Measurements from ENCODE around the gene KCNE4.

GRCh38 chr2:223055836-223056235 is 3.8 kb downstream of the KCNE4 start:
- TF ChIP-seq EP300 (IDR thresholded peaks at IDR 0.05) (no peak), POLR2A (IDR thresholded peaks at IDR 0.05) (no peak)
- TF ChIP-seq, protein P1, sequence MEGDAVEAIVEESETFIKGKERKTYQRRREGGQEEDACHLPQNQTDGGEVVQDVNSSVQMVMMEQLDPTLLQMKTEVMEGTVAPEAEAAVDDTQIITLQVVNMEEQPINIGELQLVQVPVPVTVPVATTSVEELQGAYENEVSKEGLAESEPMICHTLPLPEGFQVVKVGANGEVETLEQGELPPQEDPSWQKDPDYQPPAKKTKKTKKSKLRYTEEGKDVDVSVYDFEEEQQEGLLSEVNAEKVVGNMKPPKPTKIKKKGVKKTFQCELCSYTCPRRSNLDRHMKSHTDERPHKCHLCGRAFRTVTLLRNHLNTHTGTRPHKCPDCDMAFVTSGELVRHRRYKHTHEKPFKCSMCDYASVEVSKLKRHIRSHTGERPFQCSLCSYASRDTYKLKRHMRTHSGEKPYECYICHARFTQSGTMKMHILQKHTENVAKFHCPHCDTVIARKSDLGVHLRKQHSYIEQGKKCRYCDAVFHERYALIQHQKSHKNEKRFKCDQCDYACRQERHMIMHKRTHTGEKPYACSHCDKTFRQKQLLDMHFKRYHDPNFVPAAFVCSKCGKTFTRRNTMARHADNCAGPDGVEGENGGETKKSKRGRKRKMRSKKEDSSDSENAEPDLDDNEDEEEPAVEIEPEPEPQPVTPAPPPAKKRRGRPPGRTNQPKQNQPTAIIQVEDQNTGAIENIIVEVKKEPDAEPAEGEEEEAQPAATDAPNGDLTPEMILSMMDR (IDR thresholded peaks at IDR 0.05): no peak
